Neuronal stem cell (in vitro differentiated cells): ENCODE data around the gene MARCHF6.

Source experiments
- DNase-seq: peaks from one replicate; pipeline ENCODE4 v3.0.0-alpha.2; 2013; ENCODE audit warnings: low spot score
- H2AFZ ChIP-seq: one replicate; pipeline ENCODE4 v1.6.1; 2013; ENCODE audit warnings: mild to moderate bottlenecking, low read length, inconsistent platforms
- H2AK5ac ChIP-seq: 2 replicates; pipeline ENCODE4 v1.6.1; 2013; ENCODE audit warnings: low read depth, mild to moderate bottlenecking, inconsistent platforms, low read length, moderate library complexity, mixed read lengths
- H2BK120ac ChIP-seq: 2 replicates; pipeline ENCODE4 v1.6.1; 2013; ENCODE audit warnings: low read depth, mild to moderate bottlenecking, inconsistent platforms, low read length, moderate library complexity, mixed read lengths
- H2BK12ac ChIP-seq: one replicate; pipeline ENCODE4 v1.6.1; 2013; ENCODE audit warnings: low read length, inconsistent platforms
- H2BK15ac ChIP-seq: 2 replicates; pipeline ENCODE4 v1.6.1; 2013; ENCODE audit warnings: mild to moderate bottlenecking, low read length, inconsistent platforms, mixed read lengths
- H2BK5ac ChIP-seq: one replicate; pipeline ENCODE4 v1.6.1; 2013; ENCODE audit warnings: inconsistent platforms, mild to moderate bottlenecking, low read length, moderate library complexity
- H3K14ac ChIP-seq: one replicate; pipeline ENCODE4 v1.6.1; 2013; ENCODE audit warnings: low read length, inconsistent platforms
- H3K18ac ChIP-seq: 2 replicates; pipeline ENCODE4 v1.6.1; 2013; ENCODE audit warnings: low read length, inconsistent platforms
- H3K23ac ChIP-seq: 2 replicates; pipeline ENCODE4 v1.6.1; 2013; ENCODE audit warnings: low read depth, mild to moderate bottlenecking, mixed read lengths, low read length, inconsistent platforms; ENCODE audit not compliant: poor library complexity
- H3K27ac ChIP-seq: replicated peaks from 3 replicates; pipeline ENCODE4 v1.5.1; 2013; ENCODE audit warnings: low read length, inconsistent platforms
- H3K27me3 ChIP-seq, 3 experiments: 2 replicates each; pipeline ENCODE4 v1.6.1; 2013; ENCODE audit warnings: low read length in 3 of 3, mild to moderate bottlenecking in 2 of 3, inconsistent platforms in 1 of 3, low read depth in 1 of 3, mixed read lengths in 1 of 3, moderate library complexity in 1 of 3; ENCODE audit not compliant: control insufficient read depth in 3 of 3, insufficient read depth in 3 of 3
- H3K36me3 ChIP-seq, 2 donors: replicated peaks in 1 of 2; 2 replicates each; pipeline ENCODE4 v1.6.1; 2013; ENCODE audit warnings: low read length in 2 of 2; ENCODE audit not compliant: control insufficient read depth in 2 of 2, insufficient read depth in 2 of 2
- H3K4ac ChIP-seq: 2 replicates; pipeline ENCODE4 v1.6.1; 2013; ENCODE audit warnings: inconsistent platforms, mild to moderate bottlenecking, low read length, moderate library complexity
- H3K4me1 ChIP-seq, 2 donors: 1 replicate in 1 of 2; 2 replicates in 1 of 2; pipeline ENCODE4 v1.6.1; 2013; ENCODE audit warnings: low read length in 2 of 2, low read depth in 1 of 2; ENCODE audit not compliant: control insufficient read depth in 2 of 2, insufficient read depth in 1 of 2
- H3K4me2 ChIP-seq: one replicate; pipeline ENCODE4 v1.6.1; 2013; ENCODE audit warnings: mild to moderate bottlenecking, low read length, inconsistent platforms; ENCODE audit not compliant: insufficient read depth, poor library complexity, severe bottlenecking
- H3K4me3 ChIP-seq, 2 donors: 2 replicates each; pipeline ENCODE4 v1.5.1; 2013; ENCODE audit warnings: low read length in 2 of 2, mild to moderate bottlenecking in 2 of 2, inconsistent platforms in 1 of 2, moderate library complexity in 1 of 2
- H3K79me1 ChIP-seq: one replicate; pipeline ENCODE4 v1.6.1; 2013; ENCODE audit warnings: low read depth, mild to moderate bottlenecking, inconsistent platforms, low read length, moderate library complexity
- H3K9ac ChIP-seq: one replicate; pipeline ENCODE4 v1.6.1; 2013; ENCODE audit warnings: mild to moderate bottlenecking, low read depth, low read length, inconsistent platforms; ENCODE audit not compliant: poor library complexity
- H3K9me3 ChIP-seq, 2 donors: replicated peaks in 1 of 2; 2 replicates each; pipeline versions ENCODE3 to v1.6.1; 2013; ENCODE audit warnings: low read length in 2 of 2, mild to moderate bottlenecking in 2 of 2, inconsistent platforms in 1 of 2, low read depth in 1 of 2, mixed read lengths in 1 of 2, moderate library complexity in 1 of 2; ENCODE audit not compliant: control insufficient read depth in 2 of 2, insufficient read depth in 1 of 2
- H4K8ac ChIP-seq: one replicate; pipeline ENCODE4 v1.6.1; 2013; ENCODE audit warnings: low read depth, mild to moderate bottlenecking, inconsistent platforms, low read length, moderate library complexity
- H4K91ac ChIP-seq: one replicate; pipeline ENCODE4 v1.6.1; 2013; ENCODE audit warnings: low read length, low read depth, mild to moderate bottlenecking, inconsistent platforms; ENCODE audit not compliant: poor library complexity
- WGBS, 2 donors: extraction: QIAGEN DNeasy Blood & Tissue Kit; methylation state at CpG; one replicate each; pipeline ENCODE4 v1.1.7; 2013; ENCODE audit warnings: missing lambda C conversion rate in 2 of 2, mixed read lengths in 1 of 2; ENCODE audit not compliant: insufficient read length in 2 of 2, insufficient replicate concordance in 1 of 2; ENCODE audit errors: extremely low coverage in 2 of 2; 5-methylcytosine and 5-hydroxymethylcytosine counted together

Gene MARCHF6

GRCh38 chr5:10329820-10330481, 23.5 kb upstream of the MARCHF6 start:
- H2BK120ac ChIP-seq: no peak overlapping the region
- H3K18ac ChIP-seq: no peak overlapping the region
- peaks cover 0 to 1% of the 10 kb centered on the region in 2 donors for H3K4me1 ChIP-seq
- H4K8ac ChIP-seq: no peak overlapping the region
- H2BK15ac ChIP-seq: no peak overlapping the region
- no peak overlapping the region for H3K14ac ChIP-seq
- H2BK5ac ChIP-seq: no peak overlapping the region
- H3K9ac ChIP-seq: no peak overlapping the region
- H2BK12ac ChIP-seq: no peak overlapping the region
- no peak overlapping the region for H3K23ac ChIP-seq
- H3K27me3 ChIP-seq: peaks cover 0 to 39% (median 7%) of the 10 kb centered on the region in 3 experiments
- no peak overlapping the region for H3K4me2 ChIP-seq
- H2AK5ac ChIP-seq: no peak overlapping the region
- H2AFZ ChIP-seq: no peak overlapping the region
- no CpG with 5 or more reads among the region's 7 CpGs for WGBS, 2 donors
- no peaks in the 10 kb centered on the region for H3K79me1 ChIP-seq
- H3K27ac ChIP-seq: no peak overlapping the region
- no peak overlapping the region for H3K4me3 ChIP-seq
- peaks cover 0 to 2% of the 10 kb centered on the region in 2 donors for H3K9me3 ChIP-seq
- H3K4ac ChIP-seq: no peak overlapping the region
- no peak overlapping the region for H4K91ac ChIP-seq
- H3K36me3 ChIP-seq: no peaks in the 10 kb centered on the region
- DNase-seq: no peak

GRCh38 chr5:10330511-10331230, 22.8 kb upstream of the MARCHF6 start:
- H3K27ac ChIP-seq: no peak overlapping the region
- no peak overlapping the region for H2AFZ ChIP-seq
- H3K27me3 ChIP-seq: peaks cover 0 to 39% (median 7%) of the 10 kb centered on the region in 3 experiments
- no peaks in the 10 kb centered on the region for H3K79me1 ChIP-seq
- no peak overlapping the region for H3K4ac ChIP-seq
- H3K36me3 ChIP-seq: no peaks in the 10 kb centered on the region
- H3K14ac ChIP-seq: no peak overlapping the region
- H2BK5ac ChIP-seq: no peak overlapping the region
- no peak overlapping the region for H2BK120ac ChIP-seq
- no peak overlapping the region for H3K4me2 ChIP-seq
- peaks cover under 1 to 1% of the 10 kb centered on the region in 2 donors for H3K4me1 ChIP-seq
- H2AK5ac ChIP-seq: no peak overlapping the region
- H3K23ac ChIP-seq: no peak overlapping the region
- no CpG with 5 or more reads among the region's 10 CpGs for WGBS, 2 donors
- DNase-seq: no peak
- H4K91ac ChIP-seq: no peak overlapping the region
- peaks cover 0 to 2% of the 10 kb centered on the region in 2 donors for H3K9me3 ChIP-seq
- H3K4me3 ChIP-seq: no peak overlapping the region
- no peak overlapping the region for H2BK12ac ChIP-seq
- H3K18ac ChIP-seq: no peak overlapping the region
- no peak overlapping the region for H2BK15ac ChIP-seq
- H4K8ac ChIP-seq: no peak overlapping the region
- H3K9ac ChIP-seq: no peak overlapping the region

GRCh38 chr5:10331341-10331796, 22.1 kb upstream of the MARCHF6 start:
- DNase-seq: no peak
- Histone ChIP-seq H3K23ac (peak overlapping the region; percentile 11), H3K4me1 (peaks cover 1 to 3% of the 10 kb centered on the region in 2 donors), H2BK5ac (no peak overlapping the region), H2BK15ac (no peak overlapping the region), H3K4me3 (no peak overlapping the region), H2BK120ac (no peak overlapping the region), H3K27ac (no peak overlapping the region), H3K79me1 (no peaks in the 10 kb centered on the region), H4K91ac (no peak overlapping the region), H3K4ac (no peak overlapping the region), H3K9me3 (peaks cover 0 to 2% of the 10 kb centered on the region in 2 donors), H3K36me3 (no peaks in the 10 kb centered on the region), H4K8ac (no peak overlapping the region), H2AFZ (no peak overlapping the region), H3K9ac (no peak overlapping the region), H3K18ac (no peak overlapping the region), H3K27me3 (peaks cover 0 to 39% (median 7%) of the 10 kb centered on the region in 3 experiments), H3K14ac (no peak overlapping the region), H2AK5ac (no peak overlapping the region), H3K4me2 (no peak overlapping the region), H2BK12ac (no peak overlapping the region)
- no CpG with 5 or more reads among the region's 7 CpGs for WGBS, 2 donors

- Histone ChIP-seq H2BK15ac (no peak overlapping the region), H2BK12ac (no peak overlapping the region), H2BK120ac (no peak overlapping the region), H2AK5ac (no peak overlapping the region), H3K23ac (no peak overlapping the region), H3K27ac (no peak overlapping the region), H2AFZ (no peak overlapping the region), H3K4me3 (no peak overlapping the region), H2BK5ac (no peak overlapping the region), H4K91ac (no peak overlapping the region), H3K18ac (no peak overlapping the region), H3K9me3 (peaks cover 0 to 2% of the 10 kb centered on the region in 2 donors), H3K27me3 (peaks cover 0 to 39% (median 7%) of the 10 kb centered on the region in 3 experiments), H4K8ac (no peak overlapping the region), H3K4me1 (peaks cover 1 to 3% of the 10 kb centered on the region in 2 donors), H3K4ac (no peak overlapping the region), H3K14ac (no peak overlapping the region), H3K79me1 (no peaks in the 10 kb centered on the region), H3K4me2 (no peak overlapping the region), H3K36me3 (no peaks in the 10 kb centered on the region), H3K9ac (no peak overlapping the region)
- DNase-seq: no peak
- WGBS, 2 donors: no CpG with 5 or more reads among the region's 5 CpGs
Observed at GRCh38 chr5:10332301-10332700, 21.2 kb upstream of the MARCHF6 start.
